Measurements from ENCODE around the gene PLEKHA4.
"Not testable (repeated sequence)": the region's sequence is repeated elsewhere in the genome, so short reads cannot be mapped to it uniquely, and the experiment has no call there.

PLEKHA4 gene

DNA sequence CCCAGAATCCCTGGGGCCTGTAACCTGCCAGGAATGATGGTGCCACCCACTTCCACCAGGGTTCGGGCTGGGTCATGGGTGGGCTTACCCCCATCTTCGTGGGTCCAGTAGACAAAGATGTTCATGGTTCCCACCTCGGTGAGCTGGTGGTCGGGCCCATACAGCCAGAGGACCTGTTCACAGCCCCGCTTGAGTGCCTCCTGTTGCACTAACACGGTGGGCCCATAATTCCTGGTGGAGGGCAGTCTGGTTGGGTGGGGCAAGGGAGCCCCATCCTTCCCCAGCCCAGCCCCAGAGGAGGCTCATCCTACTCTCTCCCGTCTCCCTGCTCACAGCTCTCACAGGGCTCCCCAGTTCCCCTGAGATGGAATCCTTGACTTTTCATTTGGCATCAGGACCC is 71.3 kb downstream of the PLEKHA4 start:
- no peak for DNase-seq (ENCODE audit: low spot score)

DNA sequence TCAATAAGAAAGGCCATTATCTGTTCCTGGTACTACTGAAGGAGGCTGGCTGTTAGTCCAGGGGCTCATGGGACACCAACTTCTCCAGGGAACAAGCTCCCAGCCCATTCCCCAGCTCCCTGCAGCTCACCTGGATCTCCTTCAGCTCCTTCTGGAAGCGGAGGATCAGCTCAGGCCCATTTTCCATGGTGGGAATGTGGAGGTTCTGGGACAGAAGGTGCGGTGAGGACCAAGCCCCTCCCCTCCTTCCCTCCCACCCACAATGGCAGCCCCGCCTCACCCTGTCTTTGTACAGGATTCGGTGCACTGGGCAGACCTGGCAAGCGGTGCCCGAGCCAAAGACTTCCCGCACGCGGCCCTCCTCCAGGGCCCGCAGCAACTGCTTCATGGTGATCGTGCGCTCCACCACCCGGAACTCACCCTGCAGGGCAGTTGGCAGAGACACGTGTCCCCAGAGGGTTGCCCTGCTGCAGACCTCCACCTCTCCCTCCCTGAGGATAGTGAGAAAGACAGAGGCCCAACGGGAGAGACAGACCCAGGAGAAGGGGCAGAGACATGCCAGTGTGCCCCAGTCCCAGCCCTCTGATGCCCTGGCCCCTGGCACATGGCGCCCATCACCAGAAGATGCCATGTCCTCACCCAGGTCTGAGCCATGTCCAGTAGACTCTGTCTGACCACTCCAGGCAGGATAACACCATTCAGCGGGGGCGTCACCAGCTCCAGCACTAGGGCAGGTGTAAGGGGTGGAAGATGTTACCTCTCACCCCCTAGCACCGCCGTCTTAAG is 71.9 kb downstream of the PLEKHA4 start:
- DNase-seq (ENCODE audit: low spot score) = no peak

DNA sequence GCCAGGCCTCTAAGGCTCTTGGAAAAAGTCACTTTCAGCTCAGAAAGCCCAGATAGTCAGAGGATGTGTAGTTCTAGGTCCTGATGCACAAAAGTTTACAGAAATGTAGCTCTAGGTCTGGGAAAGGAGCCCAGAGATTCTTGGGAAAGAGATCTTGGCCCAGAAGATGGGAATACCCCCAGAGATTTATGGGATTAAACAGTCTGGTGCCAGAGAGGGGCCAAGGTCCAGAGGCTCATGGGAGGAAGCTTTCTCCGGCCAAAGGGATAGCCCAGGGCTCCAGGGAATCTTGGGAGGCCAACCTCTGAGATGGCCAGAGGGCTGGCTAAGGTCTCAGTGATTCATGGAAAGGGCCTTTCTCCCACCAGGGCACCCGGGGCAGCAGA is 72.7 kb downstream of the PLEKHA4 start:
- DNase-seq (ENCODE audit: low spot score) = no peak

- peak; percentile 95 for DNase-seq (ENCODE audit: low spot score)
These were observed 73.2 kb downstream of the PLEKHA4 start for GRCh38 chr19:48795055-48795684.

DNA sequence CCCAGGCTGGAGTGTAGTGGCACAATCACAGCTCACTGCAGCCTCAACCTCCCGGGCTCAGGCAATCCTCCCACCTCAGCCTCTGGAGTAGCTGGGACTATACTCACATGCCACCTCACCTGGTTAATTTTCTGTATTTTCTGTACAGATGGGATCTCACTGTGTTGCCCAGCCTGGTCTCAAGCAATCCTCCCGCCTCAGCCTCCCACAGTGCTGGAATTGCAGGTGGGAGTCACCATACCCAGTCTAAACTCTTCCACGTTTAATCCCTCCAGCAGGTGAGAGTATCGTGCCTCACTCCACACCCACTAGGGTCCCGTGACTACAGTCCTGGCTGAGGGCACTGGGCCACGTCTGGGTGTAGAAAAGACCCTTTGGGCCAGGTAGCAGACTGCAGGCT is 74.1 kb downstream of the PLEKHA4 start:
- DNase-seq (ENCODE audit: low spot score) = no peak

DNA sequence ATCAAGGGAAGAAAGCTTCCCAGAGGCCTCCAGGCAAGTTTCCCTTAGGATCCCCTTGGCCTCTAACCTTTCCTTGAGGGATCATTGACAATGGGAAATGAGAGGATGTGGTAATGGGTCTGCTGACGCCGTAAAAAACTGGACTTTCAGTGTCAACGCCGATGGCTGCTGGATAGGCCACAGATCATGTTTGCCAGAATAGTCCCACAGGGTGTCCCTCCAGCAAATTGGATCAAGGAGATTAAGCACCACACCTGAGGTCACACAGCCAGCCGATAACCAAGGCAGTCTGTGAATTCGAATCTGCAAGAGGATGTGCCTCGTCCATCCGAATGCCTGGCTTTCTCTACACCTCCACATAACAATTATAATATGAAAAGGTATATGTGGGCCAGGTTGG is 75.1 kb downstream of the PLEKHA4 start:
- DNase-seq (ENCODE audit: low spot score) = no peak

GRCh38 chr19:48787331-48787730 is 81.1 kb downstream of the PLEKHA4 start:
- not testable (repeated sequence) for DNase-seq (ENCODE audit: low spot score)

Measured in hepatic stellate cell (primary cell).